ENCODE data around the gene DLGAP1. TPM values are rescaled to one million over a fixed set of nuclear protein-coding genes. Genes with fewer than 3 reads are reported as not detected.

The DLGAP1 gene
- total and polyA plus RNA-seq, 10 of the 15 experiments (the other 5 are each of a cell fraction or from before 2014, with no cell fraction given): 0.23 to 27.6 (median 1.9) TPM

GRCh38 chr18:4017480-4017879, 437.6 kb downstream of the DLGAP1 start:
- H3K9me3 ChIP-seq (replicated peaks; ENCODE audit: control insufficient read depth, insufficient read depth, low read length): no peaks in the 10 kb centered on the region
- H4K20me1 ChIP-seq (ENCODE audit: control insufficient read depth, insufficient read depth): no peaks in the 10 kb centered on the region
- WGBS (ENCODE audit: insufficient coverage, insufficient replicate concordance, low lambda C conversion rate, missing lambda C conversion rate): 12% methylated on average over 3 of the region's 3 CpGs
- H3K36me3 ChIP-seq (ENCODE audit: control insufficient read depth in 2 of 2, insufficient read depth in 2 of 2, low read length in 1 of 2): peaks cover 0 to 1% of the 10 kb centered on the region in 2 experiments; a peak in 1 of 4 replicates
- no peak overlapping the region for H3K4me3 ChIP-seq
- ChIA-PET POLR2A (no interaction called here), RAD21 (ENCODE audit: unreplicated experiment) (interaction anchor here (2.1 kb wide), 1 partner anchor 23 kb away, joined by 5 read pairs; no protein-coding TSS in a partner anchor), CTCF (interaction anchor here (0.5 kb wide), 1 partner anchor 49 kb away, joined by 3 read pairs; no protein-coding TSS in a partner anchor), SMC1A (ENCODE audit: uncharacterized antibody, unreplicated experiment) (interaction anchor here (0.6 kb wide), 1 partner anchor 101 kb away, joined by 3 read pairs; no protein-coding TSS in a partner anchor)
- H3K79me2 ChIP-seq (ENCODE audit: control insufficient read depth, insufficient read depth, low read length): no peaks in the 10 kb centered on the region
- in situ Hi-C loops (cut with MboI) (no loop called here), intact Hi-C loops (cut with micrococcal nuclease; ENCODE audit: unreplicated experiment) (loop anchor here (10.0 kb wide), 1 partner anchor 47 kb away; no protein-coding TSS in a partner anchor)
- no peaks in the 10 kb centered on the region for H3K4me1 ChIP-seq (ENCODE audit: control insufficient read depth, insufficient read depth, low read length)
- H2AFZ ChIP-seq (ENCODE audit: control insufficient read depth, low read depth, low read length): no peak overlapping the region
- H3K9ac ChIP-seq (ENCODE audit: control insufficient read depth, insufficient read depth, low read length): no peak overlapping the region
- no peak overlapping the region for H3K27ac ChIP-seq (ENCODE audit: control insufficient read depth, insufficient read depth)
- H3K4me2 ChIP-seq (ENCODE audit: control insufficient read depth, insufficient read depth): no peak overlapping the region
- H3K27me3 ChIP-seq (replicated peaks in 1 of 2; ENCODE audit: control insufficient read depth in 2 of 2, insufficient read depth in 2 of 2, low read length in 1 of 2): no peaks in the 10 kb centered on the region
- BruUV-seq (replicated peaks): no TSS peak
- peak; percentile 79 for ATAC-seq
- TF ChIP-seq IRF4 (IDR thresholded peaks at IDR 0.05; ENCODE audit: low read depth, low read length): no peak
- no peak for TF ChIP-seq FOS (IDR thresholded peaks at IDR 0.05; ENCODE audit: borderline replicate concordance, extremely low read depth, insufficient read length)
- no peak for TF ChIP-seq POLR2AphosphoS5 (IDR thresholded peaks at IDR 0.05; ENCODE audit: low read length)
- TF ChIP-seq CBX3 (IDR thresholded peaks at IDR 0.05; ENCODE audit: borderline replicate concordance, low read depth): no peak
- TF ChIP-seq CTCF (IDR thresholded peaks at IDR 0.05 in 2 of 3, conservative IDR thresholded peaks at IDR 0.05 in 1 of 3; ENCODE audit: control insufficient read depth in 2 of 3, extremely low read depth in 1 of 3, insufficient read depth in 1 of 3, low read depth in 3 of 3, low read length in 3 of 3): peak in 2 of 3 experiments; percentile 22 to 35; a peak in 3 of 6 replicates
- TF ChIP-seq, protein P1, sequence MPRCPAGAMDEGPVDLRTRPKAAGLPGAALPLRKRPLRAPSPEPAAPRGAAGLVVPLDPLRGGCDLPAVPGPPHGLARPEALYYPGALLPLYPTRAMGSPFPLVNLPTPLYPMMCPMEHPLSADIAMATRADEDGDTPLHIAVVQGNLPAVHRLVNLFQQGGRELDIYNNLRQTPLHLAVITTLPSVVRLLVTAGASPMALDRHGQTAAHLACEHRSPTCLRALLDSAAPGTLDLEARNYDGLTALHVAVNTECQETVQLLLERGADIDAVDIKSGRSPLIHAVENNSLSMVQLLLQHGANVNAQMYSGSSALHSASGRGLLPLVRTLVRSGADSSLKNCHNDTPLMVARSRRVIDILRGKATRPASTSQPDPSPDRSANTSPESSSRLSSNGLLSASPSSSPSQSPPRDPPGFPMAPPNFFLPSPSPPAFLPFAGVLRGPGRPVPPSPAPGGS (IDR thresholded peaks at IDR 0.05; ENCODE audit: borderline replicate concordance, insufficient read depth, low read depth, low read length, poor library complexity, severe bottlenecking): no peak
- no peak for TF ChIP-seq TBL1XR1 (IDR thresholded peaks at IDR 0.05; ENCODE audit: low read depth, low read length)
- no peak for TF ChIP-seq CEBPB (IDR thresholded peaks at IDR 0.05; ENCODE audit: borderline replicate concordance in 1 of 2, low read depth in 2 of 2, low read length in 2 of 2)
- no peak for TF ChIP-seq YY1 (IDR thresholded peaks at IDR 0.05; ENCODE audit: low read depth, low read length)
- TF ChIP-seq SMC3 (IDR thresholded peaks at IDR 0.05; ENCODE audit: borderline replicate concordance, low read length): peak; percentile 32; the same call in 1 of the 2 replicates
- no peak for TF ChIP-seq SIN3A (IDR thresholded peaks at IDR 0.05; ENCODE audit: low read depth, low read length)
- no peak for TF ChIP-seq E2F4 (IDR thresholded peaks at IDR 0.05; ENCODE audit: low read depth, low read length)
- no peak for TF ChIP-seq GATAD2B (conservative IDR thresholded peaks at IDR 0.05; ENCODE audit: low read depth)
- no peak for TF ChIP-seq JUND (IDR thresholded peaks at IDR 0.05; ENCODE audit: low read depth, low read length)
- TF ChIP-seq POU2F2 (IDR thresholded peaks at IDR 0.05; ENCODE audit: borderline replicate concordance, low read depth, low read length): peak; percentile 20; the same call in 1 of the 3 replicates
- no peak for TF ChIP-seq FOXK2 (IDR thresholded peaks at IDR 0.05)
- no peak for TF ChIP-seq EGR1 (IDR thresholded peaks at IDR 0.05; ENCODE audit: borderline replicate concordance in 1 of 2, low read depth in 2 of 2, low read length in 2 of 2)
- no peak for DNase-seq (ENCODE audit: low read depth, low spot score)
- no peak for FAIRE-seq
